ENCODE measurements around the gene TMSB15B.
"Not testable (repeated sequence)": the region's sequence is repeated elsewhere in the genome, so short reads cannot be mapped to it uniquely, and the experiment has no call there.

GRCh38 chrX:103920515-103920914, 41.9 kb upstream of the TMSB15B start:
- not testable (repeated sequence) for TF ChIP-seq CTCF (optimal IDR thresholded peaks at IDR 0.05 in 1 of 3, IDR thresholded peaks at IDR 0.05 in 1 of 3, conservative IDR thresholded peaks at IDR 0.05 in 1 of 3; ENCODE audit: extremely low read depth in 1 of 3, insufficient read depth in 2 of 3, low read length in 3 of 3); EZH2 (IDR thresholded peaks at IDR 0.05; ENCODE audit: low read length)
